ENCODE measurements around the gene CHCHD2.
"Not testable (repeated sequence)": the region's sequence is repeated elsewhere in the genome, so short reads cannot be mapped to it uniquely, and the experiment has no call there.

Gene CHCHD2

GRCh38 chr7:56106108-56107073, at the start of gene CHCHD2:
Gene CHCHD2 (minus strand): TSS chr7:56106476. CDS start chr7:56106413, 63 bp downstream.
- DNase-seq: peak; percentile 99

- DNase-seq: not testable (repeated sequence)
These were observed 24.8 kb upstream of the CHCHD2 start for GRCh38 chr7:56131062-56131461.

GRCh38 chr7:56127241-56127975, 21.1 kb upstream of the CHCHD2 start:
- DNase-seq: no peak

- no peak for DNase-seq
These were observed 19.6 kb upstream of the CHCHD2 start for GRCh38 chr7:56125831-56126230.

- no peak for DNase-seq
These were observed 18.7 kb upstream of the CHCHD2 start for GRCh38 chr7:56124981-56125380.

GRCh38 chr7:56121440-56121839, 15.2 kb upstream of the CHCHD2 start:
- no peak for DNase-seq

- no peak for DNase-seq
These were observed 9.7 kb upstream of the CHCHD2 start, which contains the start of gene NUPR2 for GRCh38 chr7:56115852-56116538. Gene NUPR2 (minus strand): TSS chr7:56116417. CDS start chr7:56116314, 103 bp downstream.

- not testable (repeated sequence) for DNase-seq
These were observed 6.0 kb upstream of the CHCHD2 start for GRCh38 chr7:56112244-56112643.

GRCh38 chr7:56110611-56111010, 4.3 kb upstream of the CHCHD2 start:
- DNase-seq: no peak

GRCh38 chr7:56107954-56108258, 1.6 kb upstream of the CHCHD2 start:
- no peak for DNase-seq

- DNase-seq: peak; percentile 41
These were observed 768 bp downstream of the CHCHD2 start for GRCh38 chr7:56105508-56105907.

GRCh38 chr7:56104138-56104537, 2.1 kb downstream of the CHCHD2 start:
- not testable (repeated sequence) for DNase-seq

GRCh38 chr7:56099653-56100052, 6.6 kb downstream of the CHCHD2 start:
- peak; percentile 16 for DNase-seq

- DNase-seq: not testable (repeated sequence)
These were observed 7.9 kb downstream of the CHCHD2 start for GRCh38 chr7:56098187-56099008.

GRCh38 chr7:56097700-56098099, 8.6 kb downstream of the CHCHD2 start:
- peak; percentile 10 for DNase-seq

GRCh38 chr7:56092789-56093531, 13.3 kb downstream of the CHCHD2 start, which contains the start of gene PHKG1:
Gene PHKG1 (minus strand): TSS chr7:56092952. CDS start chr7:56088941, 4,011 bp downstream.
- peak; percentile 39 for DNase-seq

GRCh38 chr7:56092388-56092787, 13.9 kb downstream of the CHCHD2 start:
- not testable (repeated sequence) for DNase-seq

- DNase-seq: no peak
These were observed 14.7 kb downstream of the CHCHD2 start for GRCh38 chr7:56091591-56091990.

GRCh38 chr7:56087445-56087844, 18.8 kb downstream of the CHCHD2 start:
- no peak for DNase-seq

GRCh38 chr7:56086761-56087160, 19.5 kb downstream of the CHCHD2 start:
- no peak for DNase-seq

- no peak for DNase-seq
These were observed 23.0 kb downstream of the CHCHD2 start for GRCh38 chr7:56083150-56083785.

Data from NCI-H82 (cell line).